GM21737 (cell line): ENCODE data around the gene USF3.
"Not testable (repeated sequence)": the region's sequence is repeated elsewhere in the genome, so short reads cannot be mapped to it uniquely, and the experiment has no call there.

Source experiments
- ATAC-seq: cut with Tn5 transposase; IDR thresholded peaks from one replicate; pipeline ENCODE4 v1.9.1; 2021; ENCODE audit warnings: mild to moderate bottlenecking, moderate library complexity; ENCODE audit not compliant: unreplicated experiment

The USF3 gene

GRCh38 chr3:113659101-113659541 is 37.3 kb downstream of the USF3 start:
- no peak for ATAC-seq

GRCh38 chr3:113658107-113658506 is 38.3 kb downstream of the USF3 start:
- no peak for ATAC-seq

GRCh38 chr3:113654851-113655250 is 41.6 kb downstream of the USF3 start:
- ATAC-seq: no peak

GRCh38 chr3:113654310-113654709 is 42.1 kb downstream of the USF3 start:
- ATAC-seq: no peak

- ATAC-seq: no peak
These were observed 47.1 kb downstream of the USF3 start for GRCh38 chr3:113649174-113649845.

GRCh38 chr3:113648524-113648923 is 47.9 kb downstream of the USF3 start:
- ATAC-seq: no peak

- no peak for ATAC-seq
These were observed 52.9 kb downstream of the USF3 start for GRCh38 chr3:113643583-113643982.

GRCh38 chr3:113638910-113639309 is 57.5 kb downstream of the USF3 start:
- no peak for ATAC-seq

GRCh38 chr3:113637756-113638155 is 58.7 kb downstream of the USF3 start:
- ATAC-seq: no peak

GRCh38 chr3:113636034-113636433 is 60.4 kb downstream of the USF3 start:
- not testable (repeated sequence) for ATAC-seq

- ATAC-seq: no peak
These were observed 61.5 kb downstream of the USF3 start for GRCh38 chr3:113634782-113635474.

- ATAC-seq: no peak
These were observed 64.9 kb downstream of the USF3 start for GRCh38 chr3:113631573-113631972.

- no peak for ATAC-seq
These were observed 65.4 kb downstream of the USF3 start for GRCh38 chr3:113630956-113631542.

GRCh38 chr3:113629584-113630421 is 66.6 kb downstream of the USF3 start:
- no peak for ATAC-seq

GRCh38 chr3:113628788-113629187 is 67.7 kb downstream of the USF3 start:
- ATAC-seq: no peak

GRCh38 chr3:113628316-113628715 is 68.1 kb downstream of the USF3 start:
- ATAC-seq: no peak

- no peak for ATAC-seq
These were observed 69.7 kb downstream of the USF3 start for GRCh38 chr3:113626503-113627371.

GRCh38 chr3:113625834-113626233 is 70.6 kb downstream of the USF3 start:
- no peak for ATAC-seq

GRCh38 chr3:113623811-113624210 is 72.6 kb downstream of the USF3 start:
- ATAC-seq: no peak

GRCh38 chr3:113623324-113623723 is 73.1 kb downstream of the USF3 start:
- no peak for ATAC-seq
